Left lung (tissue), 10 donors: Measurements from ENCODE around the gene C5orf46. TPM values are rescaled to one million over a fixed set of nuclear protein-coding genes. Genes with fewer than 3 reads are reported as not detected.

ENCODE experiments used
- ATAC-seq: fragments of 200-7000 bp; cut with Tn5 transposase; one replicate; pipeline ENCODE4 v1.9.1; 2020; ENCODE audit warnings: moderate library complexity
- DNase-seq, 4 donors: peaks; one replicate each; pipeline ENCODE4 v3.0.0-alpha.2; 2013 to 2020
- H3K27ac ChIP-seq, 2 donors: fragments of 200-600 bp; sonication (generic) in 1 of 2; one replicate each; pipeline versions ENCODE4 v1.5.0 to v1.8.0; 2020 to 2021
- H3K27me3 ChIP-seq, 2 donors: fragments of 200-600 bp; sonication (generic) in 1 of 2; one replicate each; pipeline versions ENCODE4 v1.5.0 to v1.8.0; 2020 to 2021
- H3K36me3 ChIP-seq, 2 donors: fragments of 200-600 bp; sonication (generic) in 1 of 2; one replicate each; pipeline versions ENCODE4 v1.5.0 to v1.8.0; 2020 to 2021
- H3K4me1 ChIP-seq, 2 donors: fragments of 200-600 bp; one replicate each; pipeline ENCODE4 v1.8.0; 2021
- H3K4me3 ChIP-seq, 2 donors: fragments of 200-600 bp; sonication (generic) in 1 of 2; one replicate each; pipeline versions ENCODE4 v1.5.0 to v1.8.0; 2020 to 2021; ENCODE audit warnings: mild to moderate bottlenecking in 1 of 2
- H3K9me3 ChIP-seq, 2 donors: fragments of 200-600 bp; sonication (generic) in 1 of 2; one replicate each; pipeline versions ENCODE4 v1.5.0 to v1.8.0; 2020 to 2021
- CTCF ChIP-seq, 2 donors: fragments of 200-600 bp; sonication (generic) in 1 of 2; IDR thresholded peaks; one replicate each; pipeline versions ENCODE4 v1.5.0 to v1.8.0; 2021; ENCODE audit warnings: antibody characterized with exemption in 2 of 2
- intact Hi-C, 2 donors: fragments of 100-400 bp; cut with DNase I; formaldehyde crosslinking; loops; one replicate each; pipeline versions ENCODE4 v1.11.2 to v1.14.2; 2022
- polyA plus RNA-seq, 6 donors: library from polyadenylated mRNA; unstranded; fragments of 120-200 nt; gene quantifications; one replicate each; pipeline ENCODE4 v1.2.1, GENCODE V29; 2013; ENCODE audit not compliant: insufficient read length in 6 of 6
- total RNA-seq, 2 donors: library from RNA; stranded (reverse); fragmentation: NEBNext Ultra II Directional; extraction: Animal tissue kit (Norgen Biotek cat#: 25700); gene quantifications; one replicate each; pipeline ENCODE4 v1.2.1, GENCODE V29; 2021
- donor health status: DM: no; HTN: yes; CAD: no.
- donor health status: DM: no; HTN: no; CAD: no.

Gene C5orf46
- total and polyA plus RNA-seq, 8 donors = 0.50 to 3.0 (median 1.3) TPM; not detected in 2

- no peaks in the 10 kb centered on the region for H3K9me3 ChIP-seq
- TF ChIP-seq CTCF (IDR thresholded peaks at IDR 0.05) = no peak
- H3K27ac ChIP-seq = no peak overlapping the region
- DNase-seq (no peak), ATAC-seq (no peak)
- no peaks in the 10 kb centered on the region for H3K36me3 ChIP-seq
- intact Hi-C loops = no loop called here
- H3K4me1 ChIP-seq = no peaks in the 10 kb centered on the region
- no peak overlapping the region for H3K4me3 ChIP-seq
- no peaks in the 10 kb centered on the region for H3K27me3 ChIP-seq
Observed at GRCh38 chr5:147921136-147921535, 14.8 kb upstream of the C5orf46 start.

- no peak for DNase-seq
- no peaks in the 10 kb centered on the region for H3K36me3 ChIP-seq
- intact Hi-C loops = no loop called here
- ATAC-seq = no peak
- H3K9me3 ChIP-seq = no peaks in the 10 kb centered on the region
- TF ChIP-seq CTCF (IDR thresholded peaks at IDR 0.05) = no peak
- no peak overlapping the region for H3K27ac ChIP-seq
- H3K4me1 ChIP-seq = no peaks in the 10 kb centered on the region
- H3K4me3 ChIP-seq = no peak overlapping the region
- no peaks in the 10 kb centered on the region for H3K27me3 ChIP-seq
Observed at GRCh38 chr5:147920420-147921030, 14.2 kb upstream of the C5orf46 start.

GRCh38 chr5:147918899-147919298 is 12.6 kb upstream of the C5orf46 start:
- no peak overlapping the region for H3K27ac ChIP-seq
- no peaks in the 10 kb centered on the region for H3K9me3 ChIP-seq
- H3K36me3 ChIP-seq = no peaks in the 10 kb centered on the region
- H3K27me3 ChIP-seq = no peaks in the 10 kb centered on the region
- no peak for TF ChIP-seq CTCF (IDR thresholded peaks at IDR 0.05)
- ATAC-seq (no peak), DNase-seq (no peak)
- H3K4me1 ChIP-seq = no peaks in the 10 kb centered on the region
- intact Hi-C loops = no loop called here
- H3K4me3 ChIP-seq = no peak overlapping the region

GRCh38 chr5:147918101-147918685 is 11.9 kb upstream of the C5orf46 start:
- intact Hi-C loops = no loop called here
- H3K4me1 ChIP-seq = no peaks in the 10 kb centered on the region
- H3K4me3 ChIP-seq = no peak overlapping the region
- TF ChIP-seq CTCF (IDR thresholded peaks at IDR 0.05) = no peak
- no peaks in the 10 kb centered on the region for H3K36me3 ChIP-seq
- DNase-seq (no peak), ATAC-seq (no peak)
- H3K27me3 ChIP-seq = no peaks in the 10 kb centered on the region
- no peak overlapping the region for H3K27ac ChIP-seq
- no peaks in the 10 kb centered on the region for H3K9me3 ChIP-seq

- ATAC-seq (no peak), DNase-seq (no peak)
- Histone ChIP-seq H3K27ac (no peak overlapping the region), H3K4me1 (no peaks in the 10 kb centered on the region), H3K36me3 (no peaks in the 10 kb centered on the region), H3K4me3 (no peak overlapping the region), H3K9me3 (no peaks in the 10 kb centered on the region), H3K27me3 (no peaks in the 10 kb centered on the region)
- TF ChIP-seq CTCF (IDR thresholded peaks at IDR 0.05) = no peak
- intact Hi-C loops = no loop called here
Observed at GRCh38 chr5:147913786-147914185, 7.4 kb upstream of the C5orf46 start.
